Left renal pelvis (tissue), 4 donors: ENCODE results near the gene EXPH5. TPM values are rescaled to one million over a fixed set of nuclear protein-coding genes. Genes with fewer than 3 reads are reported as not detected.
A peak's percentile ranks its signal among the peaks of the same experiment; 100 is the strongest.

ENCODE experiments used
- DNase-seq, 4 donors: peaks; one replicate each; pipeline ENCODE4 v3.0.0-alpha.2; 2013; ENCODE audit warnings: low read depth in 4 of 4, low spot score in 3 of 4
- polyA plus RNA-seq, 4 donors: library from polyadenylated mRNA; unstranded; fragments of 120-200 nt; gene quantifications; one replicate each; pipeline ENCODE4 v1.2.1, GENCODE V29; 2013; ENCODE audit not compliant: insufficient read length in 4 of 4

The EXPH5 gene
- polyA plus RNA-seq, 4 donors = 0.72 to 5.0 (median 3.8) TPM

DNA sequence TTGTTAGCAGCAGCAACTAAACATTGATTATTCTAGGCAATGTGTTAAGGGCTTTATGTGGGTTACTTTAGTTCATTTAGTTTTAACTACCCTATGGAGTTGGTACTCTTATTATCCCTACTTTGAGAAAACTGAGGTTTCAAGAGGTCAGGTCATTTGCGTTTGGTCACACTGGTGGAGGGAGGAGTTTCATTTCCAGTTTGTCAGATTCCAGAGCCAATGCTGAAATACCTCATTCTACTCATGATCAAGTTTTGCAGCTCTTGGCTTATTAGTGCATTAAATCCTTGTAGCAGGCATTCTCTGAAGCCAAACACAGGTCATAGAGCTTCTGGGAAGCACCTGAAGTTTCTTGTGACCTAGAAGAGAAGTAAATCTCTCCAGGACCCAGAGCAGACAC lies 71.2 kb downstream of the EXPH5 start:
- no peak for DNase-seq

GRCh38 chr11:108518581-108518980 lies 75.0 kb downstream of the EXPH5 start:
- DNase-seq = no peak

GRCh38 chr11:108516125-108516524 lies 77.4 kb downstream of the EXPH5 start:
- DNase-seq = no peak

GRCh38 chr11:108512708-108513107 lies 80.9 kb downstream of the EXPH5 start:
- DNase-seq = no peak

GRCh38 chr11:108511851-108512474 lies 81.6 kb downstream of the EXPH5 start:
- DNase-seq = no peak

DNA sequence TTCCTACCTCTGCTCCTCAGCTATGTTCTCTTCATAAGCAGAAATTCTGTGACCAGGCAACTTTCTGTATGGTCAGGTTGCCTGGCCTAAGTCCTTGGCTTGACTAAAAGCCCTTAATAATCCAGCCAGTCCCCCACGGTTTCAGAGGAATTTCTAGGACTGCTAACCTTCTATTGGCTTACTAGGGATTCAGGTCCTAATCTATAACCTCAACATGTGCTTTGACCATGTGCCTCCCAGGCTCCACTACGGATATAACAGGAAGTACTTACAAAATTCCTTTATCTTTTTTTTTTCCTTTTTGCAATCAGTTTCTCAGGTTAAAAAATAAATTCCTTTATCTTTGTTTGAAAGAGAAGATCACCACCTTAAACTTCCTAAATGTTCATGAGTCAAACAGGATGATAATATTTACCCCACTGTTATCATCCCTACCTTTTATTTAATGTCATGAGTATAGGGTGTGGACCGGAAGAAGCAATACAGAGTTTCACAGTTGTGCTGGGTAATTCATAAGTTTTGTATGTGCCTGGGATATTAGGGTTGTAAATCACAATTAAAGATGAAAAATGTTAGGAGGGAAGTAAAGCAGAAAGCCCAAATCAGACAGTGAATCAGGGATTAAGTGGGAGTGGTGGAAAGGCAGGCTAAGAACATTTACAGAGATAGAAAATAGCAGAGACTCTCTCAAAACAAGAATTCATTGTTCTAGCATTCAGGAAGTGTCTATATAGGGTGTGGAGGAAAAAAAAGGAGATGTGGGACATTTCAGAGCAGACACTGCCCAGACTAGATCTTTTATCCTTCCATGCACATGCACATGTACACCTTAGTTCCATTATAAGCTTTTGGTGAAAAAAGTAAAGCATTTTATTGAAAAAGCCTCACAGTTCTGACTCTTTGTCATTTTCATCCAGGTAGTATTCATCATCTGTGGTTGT lies 84.6 kb downstream of the EXPH5 start:
- no peak for DNase-seq

GRCh38 chr11:108501396-108501795 lies 92.2 kb downstream of the EXPH5 start:
- no peak for DNase-seq

DNA sequence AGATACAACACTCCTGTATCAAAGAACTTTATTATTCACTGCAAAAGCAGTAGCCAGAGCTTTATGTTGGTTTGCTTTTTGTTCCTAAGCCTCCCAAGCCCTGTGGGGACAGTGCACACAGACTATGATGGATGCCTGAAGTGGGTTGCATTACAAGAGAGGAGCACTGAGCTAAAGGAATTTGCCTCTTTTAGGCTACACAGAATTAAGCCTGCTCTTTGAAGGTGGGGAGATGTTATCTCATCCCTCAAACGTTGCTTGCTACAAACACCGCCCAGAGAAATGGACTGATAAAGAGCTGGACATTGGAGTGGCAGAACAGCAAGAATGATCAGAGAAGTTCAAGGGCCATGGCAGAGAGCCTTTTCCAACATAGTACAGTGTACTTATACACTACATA lies 92.8 kb downstream of the EXPH5 start:
- DNase-seq = no peak

DNA sequence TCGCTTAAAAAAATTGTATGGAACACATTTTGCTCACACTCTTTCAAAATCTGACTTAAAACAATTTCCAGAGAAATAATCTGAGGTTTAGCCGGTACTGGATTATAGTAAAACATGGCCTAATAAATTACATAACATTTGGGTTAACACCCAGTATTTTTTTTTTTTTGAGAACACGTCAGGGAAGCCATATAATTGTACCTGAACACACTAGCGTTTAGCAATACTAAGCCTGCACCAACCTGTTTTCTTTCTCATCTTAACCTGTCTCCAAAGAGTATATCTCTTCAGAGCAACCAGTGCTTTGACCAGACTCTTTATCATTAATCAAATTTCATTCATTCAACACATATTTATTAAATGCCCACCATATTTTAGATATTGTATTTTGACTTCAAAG lies 93.4 kb downstream of the EXPH5 start:
- no peak for DNase-seq

- DNase-seq = no peak
Measured at GRCh38 chr11:108498816-108499408, 94.7 kb downstream of the EXPH5 start.

DNA sequence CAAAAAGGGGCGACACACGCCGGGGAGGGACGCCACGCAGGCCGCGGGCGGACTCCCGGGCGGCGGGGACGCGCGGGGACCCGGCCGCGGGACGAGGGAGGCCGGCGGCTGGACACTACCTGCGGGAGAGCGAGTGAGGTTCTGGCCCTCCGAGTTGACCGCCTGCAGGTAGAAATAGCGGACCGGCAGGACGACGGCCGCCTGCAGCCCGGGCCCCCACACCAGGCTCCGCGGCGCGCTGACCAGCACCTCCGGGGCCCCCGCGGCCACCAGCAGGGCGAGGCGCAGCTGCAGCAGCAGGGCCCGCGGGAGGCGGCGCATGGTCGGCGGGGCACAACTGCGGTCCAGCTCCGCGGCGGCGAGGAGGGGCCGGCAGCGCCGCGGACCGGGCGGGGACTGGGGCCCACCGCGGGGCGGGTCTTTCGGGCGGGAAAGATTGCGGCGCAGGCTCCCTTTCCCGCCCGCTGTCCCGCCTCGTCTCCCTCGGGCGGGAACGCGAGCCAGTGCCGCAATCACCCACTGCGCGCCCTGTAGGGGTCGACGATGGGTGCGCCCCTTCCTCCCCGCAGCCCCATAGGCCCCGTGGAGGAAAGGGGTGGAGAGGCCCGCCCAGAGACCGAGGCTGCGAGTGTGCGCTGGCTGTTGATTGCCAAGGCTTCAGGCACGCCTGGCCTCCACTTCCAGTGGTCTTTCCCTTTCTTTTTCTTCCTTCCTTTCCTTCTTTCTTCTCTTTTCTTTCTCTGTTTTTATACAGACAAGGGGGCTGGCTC lies 95.3 kb downstream of the EXPH5 start, which contains the start of gene POGLUT3:
Gene POGLUT3 (minus strand): TSS at position 339 of the 770 bp plus-strand sequence. CDS start 18 bp downstream, at position 321.
- DNase-seq = peak; percentile 40 to 54 (median 48)

- DNase-seq = peak; percentile 82 to 90 (median 86)
Measured at GRCh38 chr11:108497317-108498045, 96.1 kb downstream of the EXPH5 start.

DNA sequence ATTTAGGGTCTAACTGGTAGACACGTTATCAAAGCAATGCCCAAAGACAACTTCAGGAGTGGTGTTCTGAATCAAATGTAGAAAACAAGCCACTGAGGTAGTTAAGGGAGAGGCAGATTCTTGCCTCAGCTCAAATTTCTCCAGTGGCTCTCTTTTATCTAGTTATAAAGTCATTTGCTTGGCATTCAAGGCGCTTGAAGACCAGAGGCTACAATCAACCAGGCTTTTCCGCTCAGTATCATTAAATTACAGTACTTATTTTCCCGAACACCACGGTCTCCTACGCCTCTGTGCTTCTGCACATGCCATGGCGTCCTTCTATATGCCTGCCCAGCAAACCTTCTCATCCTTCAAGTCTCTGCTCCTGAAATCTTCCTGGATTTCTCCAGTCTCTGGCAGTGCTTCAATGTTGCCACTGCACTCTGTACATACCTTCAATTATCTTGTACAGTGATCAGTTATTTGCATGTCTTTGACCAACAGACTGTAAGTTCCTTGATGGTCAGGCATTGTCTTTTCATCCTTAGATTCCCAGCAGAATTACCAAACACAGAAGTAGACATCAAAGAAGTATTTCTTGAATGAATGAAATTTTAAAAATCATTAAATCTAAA lies 96.8 kb downstream of the EXPH5 start:
- peak in 1 of 4 donors; percentile 10 for DNase-seq

DNA sequence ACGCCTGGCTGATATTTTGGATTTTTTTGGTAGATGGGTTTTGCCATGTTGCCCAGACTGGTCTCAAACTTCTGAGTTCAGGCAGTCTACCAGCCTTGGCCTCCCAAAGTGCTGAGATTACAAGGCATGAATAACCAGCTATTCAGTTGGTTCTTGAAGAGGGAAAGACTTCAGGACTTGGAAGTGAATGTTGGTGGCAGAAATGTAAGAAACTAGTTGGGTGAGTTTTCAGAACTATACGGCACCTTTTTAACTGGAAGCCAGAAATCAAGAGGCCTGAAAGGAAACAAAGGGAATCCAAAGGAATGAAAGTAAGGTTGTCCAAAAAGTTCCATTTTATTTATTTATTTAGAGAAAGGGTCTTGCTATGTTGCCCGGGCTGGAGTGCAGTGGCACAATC lies 98.2 kb downstream of the EXPH5 start:
- no peak for DNase-seq

DNA sequence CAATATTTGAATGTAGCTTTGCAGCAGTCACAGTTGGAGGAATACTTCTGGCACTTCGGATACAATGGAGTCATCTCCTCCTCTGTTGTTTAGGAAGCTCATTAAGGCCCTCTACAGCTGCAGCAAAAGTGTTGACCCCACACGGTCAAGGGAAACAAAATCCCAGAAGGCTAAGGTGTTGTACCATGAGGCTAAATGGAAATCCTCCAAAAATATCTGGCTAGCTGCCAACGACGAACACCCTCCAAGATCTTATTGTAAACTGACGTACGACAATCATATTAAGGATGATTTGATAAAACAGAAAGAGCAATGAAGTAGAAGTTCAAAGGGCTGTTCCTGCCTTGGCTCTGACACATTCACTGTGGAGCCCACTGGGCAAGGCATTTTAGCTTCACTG lies 99.4 kb downstream of the EXPH5 start:
- no peak for DNase-seq

GRCh38 chr11:108491936-108492335 lies 101.6 kb downstream of the EXPH5 start:
- no peak for DNase-seq

- no peak for DNase-seq
Measured at GRCh38 chr11:108486828-108487227, 106.7 kb downstream of the EXPH5 start.

GRCh38 chr11:108486331-108486730 lies 107.2 kb downstream of the EXPH5 start:
- no peak for DNase-seq

- DNase-seq = no peak
Measured at GRCh38 chr11:108483163-108483562, 110.4 kb downstream of the EXPH5 start.
